SK-N-SH treated with all-trans-retinoic acid at 6 μM for 48 hours (cell line): Measurements from ENCODE around the gene ADCY9.

Source experiments
- ATAC-seq: fragments of 200-7000 bp; cut with Tn5 transposase; 3 replicates; pipeline ENCODE4 v1.9.1; 2020; ENCODE audit warnings: mild to moderate bottlenecking, moderate library complexity
- ARNTL ChIP-seq: fragments of 450-650 bp; formaldehyde crosslinking; IDR thresholded peaks from 2 replicates; pipeline ENCODE4 v1.5.0; 2020; ENCODE audit warnings: low read depth, mild to moderate bottlenecking, moderate library complexity, borderline replicate concordance
- BACH2 ChIP-seq: fragments of 250-450 bp; sonication (Bioruptor Pico); IDR thresholded peaks from 2 replicates; pipeline ENCODE4 v1.9.0; 2021; ENCODE audit warnings: mild to moderate bottlenecking, borderline replicate concordance
- CREB5 ChIP-seq: fragments of 250-450 bp; sonication (Bioruptor Pico); IDR thresholded peaks from 2 replicates; pipeline ENCODE4 v1.5.1; 2020; ENCODE audit warnings: low read depth, mild to moderate bottlenecking, moderate library complexity
- CSDC2 ChIP-seq: fragments of 250-450 bp; sonication (Bioruptor Pico); IDR thresholded peaks from 2 replicates; pipeline ENCODE4 v1.5.0; 2020; ENCODE audit warnings: mild to moderate bottlenecking, moderate library complexity
- CSRNP3 ChIP-seq: fragments of 250-450 bp; sonication (Bioruptor Pico); IDR thresholded peaks from 2 replicates; pipeline ENCODE4 v1.5.1; 2021; ENCODE audit warnings: mild to moderate bottlenecking, moderate library complexity
- ESRRG ChIP-seq: fragments of 250-450 bp; sonication (Bioruptor Pico); IDR thresholded peaks from 2 replicates; pipeline ENCODE4 v1.6.1; 2021; ENCODE audit warnings: mild to moderate bottlenecking
- GLIS3 ChIP-seq: fragments of 250-450 bp; sonication (Bioruptor Pico); IDR thresholded peaks from 2 replicates; pipeline ENCODE4 v1.5.0; 2020; ENCODE audit warnings: mild to moderate bottlenecking, moderate library complexity
- ISL1 ChIP-seq: fragments of 250-450 bp; sonication (Bioruptor Pico); IDR thresholded peaks from 2 replicates; pipeline ENCODE4 v2.1.2; 2022; ENCODE audit warnings: mild to moderate bottlenecking, moderate library complexity
- OSR1 ChIP-seq: fragments of 250-450 bp; sonication (Bioruptor Pico); IDR thresholded peaks from 2 replicates; pipeline ENCODE4 v1.8.0; 2022; ENCODE audit warnings: moderate library complexity, mild to moderate bottlenecking, inconsistent platforms
- PATZ1 ChIP-seq: fragments of 250-450 bp; sonication (Bioruptor Pico); IDR thresholded peaks from 2 replicates; pipeline ENCODE4 v1.8.0; 2020; ENCODE audit warnings: mild to moderate bottlenecking, moderate library complexity, borderline replicate concordance
- PPARA ChIP-seq: fragments of 250-450 bp; sonication (Bioruptor Pico); IDR thresholded peaks from 2 replicates; pipeline ENCODE4 v1.5.0; 2020; ENCODE audit warnings: mild to moderate bottlenecking, borderline replicate concordance
- RARB ChIP-seq: fragments of 250-450 bp; sonication (Bioruptor Pico); IDR thresholded peaks from 2 replicates; pipeline ENCODE4 v1.8.0; 2021; ENCODE audit warnings: mild to moderate bottlenecking, moderate library complexity
- SNAI2 ChIP-seq: fragments of 250-450 bp; sonication (Bioruptor Pico); IDR thresholded peaks from 2 replicates; pipeline ENCODE4 v1.5.0; 2020; ENCODE audit warnings: mild to moderate bottlenecking, moderate library complexity
- TCF4 ChIP-seq: fragments of 250-450 bp; sonication (Bioruptor Pico); IDR thresholded peaks from 2 replicates; pipeline ENCODE4 v1.8.0; 2021; ENCODE audit warnings: mild to moderate bottlenecking, moderate library complexity, borderline replicate concordance
- TOX ChIP-seq: fragments of 250-450 bp; sonication (Bioruptor Pico); IDR thresholded peaks from 2 replicates; pipeline ENCODE4 v1.8.0; 2021; ENCODE audit warnings: mild to moderate bottlenecking, moderate library complexity, borderline replicate concordance
- ZC3H10 ChIP-seq: fragments of 250-450 bp; sonication (Bioruptor Pico); IDR thresholded peaks from 2 replicates; pipeline ENCODE4 v1.5.1; 2021; ENCODE audit warnings: mild to moderate bottlenecking, moderate library complexity
- ZFP30 ChIP-seq: fragments of 450-650 bp; formaldehyde crosslinking; IDR thresholded peaks from 2 replicates; pipeline ENCODE4 v1.5.0; 2022; ENCODE audit warnings: mild to moderate bottlenecking, moderate library complexity
- ZNF565 ChIP-seq: fragments of 450-650 bp; formaldehyde crosslinking; conservative IDR thresholded peaks from 2 replicates; pipeline ENCODE4 v1.5.0; 2020; ENCODE audit warnings: low read depth, mild to moderate bottlenecking, moderate library complexity
- ZNF70 ChIP-seq: fragments of 450-650 bp; formaldehyde crosslinking; IDR thresholded peaks from 2 replicates; pipeline ENCODE4 v1.5.0; 2020; ENCODE audit warnings: mild to moderate bottlenecking, moderate library complexity
- ZNF8 ChIP-seq: fragments of 450-650 bp; formaldehyde crosslinking; IDR thresholded peaks from 2 replicates; pipeline ENCODE4 v1.5.0; 2020; ENCODE audit warnings: mild to moderate bottlenecking, moderate library complexity
- TF ChIP-seq, protein P1 (sequence below): fragments of 250-450 bp; sonication (Bioruptor Pico); IDR thresholded peaks from 2 replicates; pipeline ENCODE4 v1.8.0; 2021; ENCODE audit warnings: low read depth, mild to moderate bottlenecking, moderate library complexity, borderline replicate concordance
- TF ChIP-seq, protein P2 (sequence below): fragments of 250-450 bp; sonication (Bioruptor Pico); IDR thresholded peaks from 2 replicates; pipeline ENCODE4 v1.5.0; 2020; ENCODE audit warnings: mild to moderate bottlenecking, moderate library complexity

ADCY9 gene

DNA sequence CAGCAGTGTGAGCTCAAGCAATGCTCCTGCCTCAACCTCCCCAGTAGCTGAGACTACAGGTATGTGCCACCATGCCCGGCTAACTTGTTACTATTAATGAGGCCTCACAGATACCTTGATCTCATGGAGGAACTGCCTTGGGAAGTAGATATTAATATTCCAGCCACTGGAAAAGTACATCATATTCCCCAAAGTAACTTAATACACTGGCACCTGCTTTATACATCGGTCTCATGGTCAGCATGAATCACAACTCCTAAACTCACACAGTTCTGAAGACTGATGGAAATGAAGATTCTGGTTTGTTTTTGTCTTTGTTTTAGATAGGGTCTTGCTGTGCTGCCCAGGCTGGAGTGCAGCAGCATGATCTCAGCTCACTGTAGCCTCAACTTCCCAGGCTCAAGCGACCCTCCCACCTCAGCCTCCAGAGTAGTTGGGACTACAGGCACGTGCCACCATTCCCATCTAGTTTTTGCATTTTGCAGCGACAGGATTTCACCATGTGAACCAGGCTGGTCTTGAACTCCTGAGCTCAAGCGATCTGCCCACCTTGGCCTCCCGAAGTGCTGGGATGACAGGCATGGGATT lies 28.2 kb downstream of the ADCY9 start (continued):
- TF ChIP-seq, protein P1, sequence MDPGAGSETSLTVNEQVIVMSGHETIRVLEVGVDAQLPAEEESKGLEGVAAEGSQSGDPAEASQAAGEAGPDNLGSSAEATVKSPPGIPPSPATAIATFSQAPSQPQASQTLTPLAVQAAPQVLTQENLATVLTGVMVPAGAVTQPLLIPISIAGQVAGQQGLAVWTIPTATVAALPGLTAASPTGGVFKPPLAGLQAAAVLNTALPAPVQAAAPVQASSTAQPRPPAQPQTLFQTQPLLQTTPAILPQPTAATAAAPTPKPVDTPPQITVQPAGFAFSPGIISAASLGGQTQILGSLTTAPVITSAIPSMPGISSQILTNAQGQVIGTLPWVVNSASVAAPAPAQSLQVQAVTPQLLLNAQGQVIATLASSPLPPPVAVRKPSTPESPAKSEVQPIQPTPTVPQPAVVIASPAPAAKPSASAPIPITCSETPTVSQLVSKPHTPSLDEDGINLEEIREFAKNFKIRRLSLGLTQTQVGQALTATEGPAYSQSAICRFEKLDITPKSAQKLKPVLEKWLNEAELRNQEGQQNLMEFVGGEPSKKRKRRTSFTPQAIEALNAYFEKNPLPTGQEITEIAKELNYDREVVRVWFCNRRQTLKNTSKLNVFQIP (CRISPR knock-in tag), result no peak
- no peak for TF ChIP-seq ARNTL

DNA sequence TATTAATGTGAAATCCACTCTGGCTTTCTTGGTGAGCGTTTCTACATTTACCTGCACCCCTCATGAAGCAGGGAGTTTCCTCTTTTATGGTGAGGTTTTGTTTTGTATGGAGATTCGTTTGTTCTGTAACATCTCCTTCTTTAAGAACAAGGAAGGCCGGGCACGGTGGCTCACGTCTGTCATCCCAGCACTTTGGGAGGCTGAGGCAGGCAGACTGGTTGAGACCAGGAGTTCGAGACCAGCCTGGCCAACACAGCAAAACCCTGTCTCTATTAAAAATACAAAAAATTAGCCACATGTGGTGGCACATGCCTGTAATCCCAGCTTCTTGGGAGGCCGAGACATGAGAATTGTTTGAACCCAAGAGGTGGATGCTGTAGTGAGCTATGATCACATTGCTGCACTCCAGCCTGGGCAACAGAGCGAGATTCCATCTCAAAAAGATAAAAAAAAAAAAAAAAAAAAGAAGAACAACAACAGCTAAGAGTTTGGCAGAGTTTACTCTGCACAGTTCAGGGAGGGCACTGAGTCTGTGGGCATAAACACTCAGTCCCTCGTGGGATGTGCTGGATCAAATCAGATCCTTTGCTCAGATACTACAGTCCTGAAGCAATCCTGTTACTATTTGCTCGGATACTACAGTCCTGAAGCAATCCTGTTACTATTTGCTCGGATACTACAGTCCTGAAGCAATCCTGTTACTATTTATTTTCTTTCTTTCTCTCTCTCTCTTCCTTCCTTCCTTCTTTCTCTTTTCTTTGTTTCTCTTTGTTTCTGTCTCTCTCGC lies 28.9 kb downstream of the ADCY9 start:
- no peak; the same call in 2 of the 3 replicates for ATAC-seq
- TF ChIP-seq ZNF70 (CRISPR knock-in tag) (no peak), ZC3H10 (CRISPR knock-in tag) (no peak), ESRRG (CRISPR knock-in tag) (no peak), TCF4 (no peak), CSDC2 (CRISPR knock-in tag) (no peak), ISL1 (CRISPR knock-in tag) (no peak), SNAI2 (CRISPR knock-in tag) (no peak), GLIS3 (no peak), PPARA (CRISPR knock-in tag) (no peak), CSRNP3 (CRISPR knock-in tag) (no peak), OSR1 (CRISPR knock-in tag) (no peak), ARNTL (no peak), CREB5 (CRISPR knock-in tag) (no peak), RARB (CRISPR knock-in tag) (no peak), TOX (CRISPR knock-in tag) (no peak)
- TF ChIP-seq, protein P1 (CRISPR knock-in tag), result no peak
- TF ChIP-seq, protein P2, sequence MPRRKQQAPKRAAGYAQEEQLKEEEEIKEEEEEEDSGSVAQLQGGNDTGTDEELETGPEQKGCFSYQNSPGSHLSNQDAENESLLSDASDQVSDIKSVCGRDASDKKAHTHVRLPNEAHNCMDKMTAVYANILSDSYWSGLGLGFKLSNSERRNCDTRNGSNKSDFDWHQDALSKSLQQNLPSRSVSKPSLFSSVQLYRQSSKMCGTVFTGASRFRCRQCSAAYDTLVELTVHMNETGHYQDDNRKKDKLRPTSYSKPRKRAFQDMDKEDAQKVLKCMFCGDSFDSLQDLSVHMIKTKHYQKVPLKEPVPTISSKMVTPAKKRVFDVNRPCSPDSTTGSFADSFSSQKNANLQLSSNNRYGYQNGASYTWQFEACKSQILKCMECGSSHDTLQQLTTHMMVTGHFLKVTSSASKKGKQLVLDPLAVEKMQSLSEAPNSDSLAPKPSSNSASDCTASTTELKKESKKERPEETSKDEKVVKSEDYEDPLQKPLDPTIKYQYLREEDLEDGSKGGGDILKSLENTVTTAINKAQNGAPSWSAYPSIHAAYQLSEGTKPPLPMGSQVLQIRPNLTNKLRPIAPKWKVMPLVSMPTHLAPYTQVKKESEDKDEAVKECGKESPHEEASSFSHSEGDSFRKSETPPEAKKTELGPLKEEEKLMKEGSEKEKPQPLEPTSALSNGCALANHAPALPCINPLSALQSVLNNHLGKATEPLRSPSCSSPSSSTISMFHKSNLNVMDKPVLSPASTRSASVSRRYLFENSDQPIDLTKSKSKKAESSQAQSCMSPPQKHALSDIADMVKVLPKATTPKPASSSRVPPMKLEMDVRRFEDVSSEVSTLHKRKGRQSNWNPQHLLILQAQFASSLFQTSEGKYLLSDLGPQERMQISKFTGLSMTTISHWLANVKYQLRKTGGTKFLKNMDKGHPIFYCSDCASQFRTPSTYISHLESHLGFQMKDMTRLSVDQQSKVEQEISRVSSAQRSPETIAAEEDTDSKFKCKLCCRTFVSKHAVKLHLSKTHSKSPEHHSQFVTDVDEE (CRISPR knock-in tag), result no peak
- TF ChIP-seq, all 23 proteins: peak for 0

GRCh38 chr16:4086153-4086552 lies 30.1 kb downstream of the ADCY9 start:
- ATAC-seq, result no peak
- no peak for TF ChIP-seq ARNTL
- TF ChIP-seq ZNF8 (CRISPR knock-in tag), result no peak
- no peak for TF ChIP-seq TCF4
- TF ChIP-seq ZNF70 (CRISPR knock-in tag), result no peak
- no peak for TF ChIP-seq RARB (CRISPR knock-in tag)
- no peak for TF ChIP-seq SNAI2 (CRISPR knock-in tag)
- TF ChIP-seq ISL1 (CRISPR knock-in tag), result no peak
- no peak for TF ChIP-seq CSDC2 (CRISPR knock-in tag)
- TF ChIP-seq ZC3H10 (CRISPR knock-in tag), result no peak
- no peak for TF ChIP-seq ESRRG (CRISPR knock-in tag)
- TF ChIP-seq ZNF565 (CRISPR knock-in tag), result no peak
- no peak for TF ChIP-seq CSRNP3 (CRISPR knock-in tag)
- no peak for TF ChIP-seq ZFP30 (CRISPR knock-in tag)
- TF ChIP-seq BACH2, result no peak
- TF ChIP-seq GLIS3, result no peak
- no peak for TF ChIP-seq PATZ1 (CRISPR knock-in tag)
- TF ChIP-seq TOX (CRISPR knock-in tag), result no peak
